Prostate gland (tissue), 2 donors: ENCODE results near the gene NPBWR2. TPM values are rescaled to one million over a fixed set of nuclear protein-coding genes. Genes with fewer than 3 reads are reported as not detected.

ENCODE experiments used
- DNase-seq: peaks from one replicate; pipeline ENCODE4 v3.0.0-alpha.2; 2019; ENCODE audit warnings: low spot score
- H3K27ac ChIP-seq, 2 donors: fragments of 200-600 bp; sonication (generic); 2 replicates each; pipeline ENCODE4 v1.5.1; 2017 to 2019
- H3K27me3 ChIP-seq: fragments of 200-600 bp; sonication (generic); replicated peaks from 2 replicates; pipeline ENCODE4 v1.5.1; 2019; ENCODE audit not compliant: insufficient read depth
- H3K36me3 ChIP-seq, 2 donors: fragments of 200-600 bp; sonication (generic); 1 replicate in 1 of 2; 2 replicates in 1 of 2; pipeline versions ENCODE4 v1.5.1 to v1.8.1; 2017 to 2019
- H3K4me1 ChIP-seq: fragments of 200-600 bp; sonication (generic); replicated peaks from 2 replicates; pipeline ENCODE4 v1.5.1; 2019
- H3K4me3 ChIP-seq, 2 donors: fragments of 200-600 bp; sonication (generic); 2 replicates each; pipeline ENCODE4 v1.5.1; 2017 to 2019
- H3K9me3 ChIP-seq: fragments of 200-600 bp; sonication (generic); 2 replicates; pipeline ENCODE4 v1.5.1; 2017
- POLR2A ChIP-seq: fragments of 450-650 bp; IDR thresholded peaks from one replicate; pipeline ENCODE4 v1.6.1; 2016; ENCODE audit warnings: antibody characterized with exemption, mild to moderate bottlenecking
- POLR2AphosphoS5 ChIP-seq: sonication (generic); formaldehyde crosslinking; IDR thresholded peaks from one replicate; pipeline ENCODE4 v1.6.1; 2017; ENCODE audit warnings: antibody characterized with exemption
- WGBS: methylation state at CpG from one replicate; pipeline ENCODE4 v1.1.5; 2018; 5-methylcytosine and 5-hydroxymethylcytosine counted together
- intact Hi-C: fragments of 100-400 bp; cut with DNase I; formaldehyde crosslinking; loops from one replicate; pipeline ENCODE4 v1.14.2; 2022
- total RNA-seq, 2 donors: library from RNA; depleted of rRNA; stranded (reverse); fragments of >200 nt; gene quantifications; one replicate each; pipeline ENCODE4 v1.1.0, GENCODE V29; 2016
- TF ChIP-seq, protein P1 (sequence below), 4 experiments: fragments of 200-600 bp in 2 of 4; fragments of 450-650 bp in 2 of 4; sonication (generic) in 2 of 4; IDR thresholded peaks; 1 replicate in 3 of 4; 2 replicates in 1 of 4; pipeline ENCODE4 v1.5.1; 2016 to 2019; ENCODE audit warnings: antibody characterized with exemption in 4 of 4, mild to moderate bottlenecking in 2 of 4, moderate library complexity in 2 of 4

The NPBWR2 gene, protein sequence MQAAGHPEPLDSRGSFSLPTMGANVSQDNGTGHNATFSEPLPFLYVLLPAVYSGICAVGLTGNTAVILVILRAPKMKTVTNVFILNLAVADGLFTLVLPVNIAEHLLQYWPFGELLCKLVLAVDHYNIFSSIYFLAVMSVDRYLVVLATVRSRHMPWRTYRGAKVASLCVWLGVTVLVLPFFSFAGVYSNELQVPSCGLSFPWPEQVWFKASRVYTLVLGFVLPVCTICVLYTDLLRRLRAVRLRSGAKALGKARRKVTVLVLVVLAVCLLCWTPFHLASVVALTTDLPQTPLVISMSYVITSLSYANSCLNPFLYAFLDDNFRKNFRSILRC
- total RNA-seq = not detected

DNA sequence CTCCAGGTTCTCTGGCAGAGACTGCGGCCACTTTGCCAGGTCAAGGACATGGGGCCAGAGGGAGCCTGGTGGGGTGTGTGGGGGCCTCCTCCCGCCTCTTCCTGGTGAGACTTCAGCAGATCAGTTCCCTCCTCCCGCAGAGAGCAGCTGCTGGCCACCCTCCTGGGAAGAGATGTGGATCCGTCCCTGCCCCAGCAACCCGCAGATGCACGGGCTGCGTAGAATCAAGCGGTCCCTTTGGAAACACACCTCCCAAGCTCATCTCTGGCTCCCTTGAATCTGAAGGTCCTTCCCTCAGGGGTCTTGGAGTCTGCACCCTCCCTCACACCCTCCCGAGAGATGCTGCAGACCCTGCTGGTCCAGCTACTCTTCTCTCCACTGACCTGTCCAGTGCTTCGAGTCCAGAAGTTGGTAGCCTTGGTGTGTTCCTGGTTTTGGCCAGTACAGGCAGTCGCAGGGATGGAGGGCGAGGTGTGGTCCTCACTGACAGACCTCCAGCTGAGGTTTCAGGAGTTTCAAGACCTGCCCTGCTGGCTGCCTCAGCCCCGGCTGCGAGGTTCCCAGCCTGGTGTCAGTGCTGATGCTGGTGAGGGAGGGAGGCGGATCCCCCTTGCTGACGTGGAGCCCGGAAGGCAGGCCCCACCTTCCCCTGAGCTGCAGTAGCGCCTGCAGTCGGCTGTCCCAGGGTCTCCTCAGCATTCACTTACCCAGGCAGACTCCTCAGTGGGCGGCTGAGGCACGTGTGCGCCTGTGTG lies at the start of gene NPBWR2:
TSS of gene NPBWR2 (minus strand) at position 585 of the 755 bp plus-strand sequence. CDS start 734 bp downstream, outside the sequence.
- peaks cover 3% of the 10 kb centered on the region for H3K27me3 ChIP-seq

DNA sequence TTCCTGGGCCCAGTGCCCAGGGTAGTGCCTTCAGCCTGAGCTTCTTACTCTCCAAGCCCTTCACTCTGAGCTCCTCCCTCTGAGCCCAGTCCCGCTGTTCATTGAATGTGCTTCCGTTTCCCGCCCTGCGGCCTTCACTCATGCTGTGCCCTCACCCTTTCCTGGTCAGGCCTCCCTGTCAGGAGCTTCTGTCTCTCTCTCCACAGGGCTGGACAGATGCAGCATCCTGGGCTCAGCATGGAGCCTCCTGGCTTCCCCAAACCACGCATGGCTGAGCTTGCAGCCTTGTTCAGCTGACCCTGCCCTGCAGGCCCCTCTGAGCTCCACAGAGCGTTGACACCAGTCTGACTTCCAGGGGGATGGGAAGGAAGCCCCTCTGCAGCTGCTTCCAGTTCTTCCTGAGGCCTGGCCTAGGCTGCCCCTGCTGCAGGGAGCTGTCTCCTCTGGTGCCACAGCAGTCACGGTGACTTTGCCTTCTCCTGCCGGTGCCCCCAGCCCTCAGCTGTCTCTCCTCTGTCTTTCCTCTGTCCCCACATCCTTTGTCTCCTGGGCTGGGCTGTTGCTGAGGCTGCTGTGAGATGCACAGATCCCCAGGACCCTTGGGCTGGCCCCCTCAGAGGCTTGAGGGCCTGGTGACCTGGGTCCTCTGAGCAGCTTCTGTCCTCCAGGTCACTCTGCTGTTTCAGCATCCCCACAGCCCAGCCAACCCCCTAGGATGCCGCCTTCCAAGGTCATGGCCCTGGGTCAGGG lies 48.9 kb upstream of the NPBWR2 start:
- H3K9me3 ChIP-seq = no peaks in the 10 kb centered on the region
- WGBS = 81% methylated on average over 9 of the region's 9 CpGs
- no peak for DNase-seq
- no peaks in the 10 kb centered on the region for H3K4me1 ChIP-seq
- no peak overlapping the region for H3K4me3 ChIP-seq
- H3K36me3 ChIP-seq = no peaks in the 10 kb centered on the region
- intact Hi-C loops = no loop called here
- peaks cover 6% of the 10 kb centered on the region for H3K27me3 ChIP-seq
- H3K27ac ChIP-seq = no peak overlapping the region
- TF ChIP-seq POLR2AphosphoS5 (no peak), POLR2A (no peak)
- TF ChIP-seq, protein P1, sequence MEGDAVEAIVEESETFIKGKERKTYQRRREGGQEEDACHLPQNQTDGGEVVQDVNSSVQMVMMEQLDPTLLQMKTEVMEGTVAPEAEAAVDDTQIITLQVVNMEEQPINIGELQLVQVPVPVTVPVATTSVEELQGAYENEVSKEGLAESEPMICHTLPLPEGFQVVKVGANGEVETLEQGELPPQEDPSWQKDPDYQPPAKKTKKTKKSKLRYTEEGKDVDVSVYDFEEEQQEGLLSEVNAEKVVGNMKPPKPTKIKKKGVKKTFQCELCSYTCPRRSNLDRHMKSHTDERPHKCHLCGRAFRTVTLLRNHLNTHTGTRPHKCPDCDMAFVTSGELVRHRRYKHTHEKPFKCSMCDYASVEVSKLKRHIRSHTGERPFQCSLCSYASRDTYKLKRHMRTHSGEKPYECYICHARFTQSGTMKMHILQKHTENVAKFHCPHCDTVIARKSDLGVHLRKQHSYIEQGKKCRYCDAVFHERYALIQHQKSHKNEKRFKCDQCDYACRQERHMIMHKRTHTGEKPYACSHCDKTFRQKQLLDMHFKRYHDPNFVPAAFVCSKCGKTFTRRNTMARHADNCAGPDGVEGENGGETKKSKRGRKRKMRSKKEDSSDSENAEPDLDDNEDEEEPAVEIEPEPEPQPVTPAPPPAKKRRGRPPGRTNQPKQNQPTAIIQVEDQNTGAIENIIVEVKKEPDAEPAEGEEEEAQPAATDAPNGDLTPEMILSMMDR (IDR thresholded peaks at IDR 0.05) = no peak

More for the DNA sequence above, at the start of gene NPBWR2:
- Histone ChIP-seq H3K4me3 (no peak within 1 kb of the TSS), H3K27ac (no peak within 1 kb of the TSS), H3K4me1 (peaks cover 3% of the 10 kb centered on the region), H3K9me3 (no peaks in the 10 kb centered on the region), H3K36me3 (no peaks in the 10 kb centered on the region)
- TF ChIP-seq, protein P1 (IDR thresholded peaks at IDR 0.05) = no peak
- TF ChIP-seq POLR2AphosphoS5 (no peak), POLR2A (no peak)
- no peak for DNase-seq
- intact Hi-C loops = no loop called here
- 71% methylated on average over 18 of the region's 22 CpGs for WGBS

DNA sequence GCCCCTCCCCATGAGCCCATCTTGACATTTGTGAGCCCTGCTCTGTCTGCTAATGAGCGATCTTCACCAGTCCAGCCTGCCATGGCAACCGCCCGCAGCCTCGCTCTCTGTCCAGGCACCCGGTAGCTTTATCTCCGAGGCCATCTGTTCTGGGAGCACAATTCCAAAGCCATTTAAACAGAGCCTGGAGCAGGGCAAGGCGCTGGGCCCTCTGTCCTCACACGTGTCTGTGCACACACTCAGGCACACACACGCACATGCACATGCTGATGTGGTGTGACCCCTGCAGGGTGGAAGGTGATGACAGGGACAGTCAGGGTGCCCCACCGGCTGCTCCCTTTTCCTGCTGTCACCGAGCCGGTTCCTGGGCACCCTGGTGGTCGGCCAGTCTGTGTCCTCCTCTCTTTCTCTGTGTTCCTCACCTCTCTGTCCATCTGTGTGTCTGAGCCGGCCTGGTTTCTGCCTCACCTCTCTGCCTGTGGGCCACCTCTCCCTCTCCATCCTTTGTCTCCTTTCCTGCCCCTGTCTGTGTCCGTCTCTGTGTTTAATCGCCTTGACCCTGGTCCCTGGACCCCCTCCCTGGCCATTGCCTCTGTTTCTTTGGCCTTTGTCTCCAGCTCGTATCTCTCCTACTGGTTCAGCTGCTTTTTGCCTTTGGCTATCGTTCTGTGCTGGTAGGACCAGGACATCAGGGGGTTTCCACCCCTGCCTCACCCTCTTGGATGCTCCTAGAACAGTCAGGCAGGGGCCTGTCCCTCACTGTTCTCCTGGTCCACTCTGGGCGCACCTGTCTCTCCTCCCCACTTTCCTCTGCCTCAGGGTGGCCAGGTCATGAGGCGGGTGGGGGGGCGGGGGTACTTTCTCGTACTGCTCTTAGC lies 48.1 kb upstream of the NPBWR2 start:
- Histone ChIP-seq H3K36me3 (no peaks in the 10 kb centered on the region), H3K27me3 (peaks cover 2% of the 10 kb centered on the region), H3K4me1 (no peaks in the 10 kb centered on the region), H3K9me3 (no peaks in the 10 kb centered on the region), H3K4me3 (no peak overlapping the region), H3K27ac (no peak overlapping the region)
- no peak for TF ChIP-seq POLR2A
- TF ChIP-seq, protein P1 (IDR thresholded peaks at IDR 0.05) = no peak
- no peak for TF ChIP-seq POLR2AphosphoS5
- no peak for DNase-seq
- WGBS = 72% methylated on average over 22 of the region's 22 CpGs
- intact Hi-C loops = no loop called here

DNA sequence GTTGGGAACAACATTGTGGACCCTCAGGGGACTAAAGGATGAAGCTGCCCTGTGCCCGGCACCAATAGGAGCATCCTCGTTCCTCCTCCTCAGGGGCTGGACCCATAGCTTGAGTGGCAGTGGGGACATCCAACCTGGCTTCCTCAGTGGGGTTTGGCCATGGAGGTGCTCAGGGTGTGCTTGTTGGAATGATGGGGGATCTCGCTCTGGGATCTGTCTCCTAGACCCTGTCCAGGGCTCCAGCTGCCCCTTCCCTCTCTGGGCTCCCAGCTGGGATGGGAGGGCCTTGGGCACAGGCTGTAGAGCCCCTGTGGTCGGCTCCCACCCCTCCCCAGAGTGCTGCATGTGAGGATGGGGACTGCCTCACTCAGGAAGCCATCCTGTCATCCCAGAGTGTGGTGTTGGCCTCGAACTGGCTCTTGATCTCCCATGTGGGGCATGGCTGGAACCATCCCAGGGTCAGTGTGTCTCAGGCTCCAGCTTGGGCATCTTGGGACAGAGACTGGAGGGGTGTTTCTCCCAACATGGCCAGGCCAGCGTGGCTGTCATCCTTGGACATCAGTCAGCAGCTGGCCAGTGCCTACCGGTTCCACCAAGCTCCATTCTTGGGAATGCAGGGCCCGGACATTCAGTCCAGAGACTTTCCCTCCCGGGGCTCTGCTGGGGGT lies 47.4 kb upstream of the NPBWR2 start:
- H3K36me3 ChIP-seq = no peaks in the 10 kb centered on the region
- DNase-seq = no peak
- whole genome bisulfite sequencing = 88% methylated on average over 8 of the region's 9 CpGs
- TF ChIP-seq POLR2A = no peak
- TF ChIP-seq, protein P1 (IDR thresholded peaks at IDR 0.05) = no peak
- no peak for TF ChIP-seq POLR2AphosphoS5
- H3K27me3 ChIP-seq = peaks cover 2% of the 10 kb centered on the region
- H3K4me3 ChIP-seq = no peak overlapping the region
- H3K9me3 ChIP-seq = no peaks in the 10 kb centered on the region
- no peak overlapping the region for H3K27ac ChIP-seq
- intact Hi-C loops = no loop called here
- H3K4me1 ChIP-seq = no peaks in the 10 kb centered on the region
